HFFc6 (cell line): ENCODE data around the gene DNA2. TPM values are rescaled to one million over a fixed set of nuclear protein-coding genes. Genes with fewer than 3 reads are reported as not detected.

Experiments
- DNase-seq: peaks from one replicate; pipeline ENCODE4 v3.0.0-alpha.2; 2018
- H3K27ac Mint-ChIP-seq: 2 replicates; pipeline ENCODE4 v1.8.0; 2020; ENCODE audit warnings: mild to moderate bottlenecking, mixed read lengths
- H3K27me3 Mint-ChIP-seq: 2 replicates; pipeline ENCODE4 v1.8.0; 2021; ENCODE audit warnings: mild to moderate bottlenecking, moderate library complexity, mixed read lengths; ENCODE audit not compliant: insufficient read depth
- H3K36me3 Mint-ChIP-seq: 2 replicates; pipeline ENCODE4 v1.8.0; 2021; ENCODE audit warnings: low read depth, mixed read lengths
- H3K4me1 Mint-ChIP-seq: 2 replicates; pipeline ENCODE4 v1.8.0; 2020; ENCODE audit warnings: low read depth, mixed read lengths
- H3K4me3 Mint-ChIP-seq: 2 replicates; pipeline ENCODE4 v1.8.0; 2020; ENCODE audit warnings: mild to moderate bottlenecking, moderate library complexity, mixed read lengths
- H3K9me3 Mint-ChIP-seq: 2 replicates; pipeline ENCODE4 v1.8.0; 2020; ENCODE audit warnings: mild to moderate bottlenecking, mixed read lengths
- total RNA-seq, 6 experiments: library from RNA; stranded (reverse); fragmentation: NEBNext Ultra II Directional; extraction: Animal tissue kit (Norgen Biotek cat#: 25700); gene quantifications; 2 replicates in 1 of 6; 3 replicates in 5 of 6; pipeline ENCODE4 v1.2.3, GENCODE V29; 2021
- TF ChIP-seq, protein P1 (sequence below): fragments of 200-600 bp; sonication (generic); IDR thresholded peaks from 2 replicates; pipeline ENCODE4 v1.5.0; 2021; ENCODE audit warnings: antibody characterized with exemption, mild to moderate bottlenecking

The DNA2 gene
- total RNA-seq, 6 experiments from 2014 or later, result 6.2 to 8.8 (median 7.2) TPM

DNA sequence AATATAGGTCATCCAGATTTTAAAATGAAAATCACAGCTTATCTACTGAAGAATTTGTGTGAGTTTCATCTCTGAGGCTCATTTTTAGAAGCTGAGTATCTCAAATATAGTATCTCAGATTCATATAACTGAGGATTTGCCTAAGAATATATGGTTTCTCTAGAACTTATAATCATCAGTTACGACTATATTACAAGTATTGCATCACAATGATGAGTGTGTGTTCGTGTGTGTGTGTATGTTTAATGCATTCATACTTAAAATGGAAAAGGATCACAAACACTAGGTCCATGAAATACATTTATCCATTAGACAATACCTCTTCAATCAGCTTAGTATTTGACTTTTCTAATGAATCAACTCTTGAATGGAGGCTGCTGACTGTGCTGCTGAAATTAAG, 86.0 kb downstream of the DNA2 start:
- no peak overlapping the region for H3K27ac Mint-ChIP-seq

DNA sequence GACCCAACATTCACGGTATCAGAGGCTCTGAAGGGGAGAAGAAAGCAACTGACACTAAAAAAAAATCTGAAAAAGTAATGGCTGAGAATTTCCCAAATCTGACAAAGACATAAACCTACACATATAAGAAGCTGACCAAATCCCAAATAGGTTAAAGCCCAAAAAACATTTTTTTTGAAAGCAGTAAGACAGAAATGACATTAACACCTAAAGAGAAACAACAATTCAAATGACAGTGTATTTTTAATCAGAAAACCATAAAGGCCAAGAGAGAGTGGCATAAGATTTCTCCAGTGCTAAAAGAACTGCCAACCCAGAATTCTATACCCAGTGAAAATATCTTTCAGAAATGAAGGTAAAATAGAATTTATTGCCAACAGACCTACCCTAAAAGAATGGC, 100.2 kb downstream of the DNA2 start:
- H3K36me3 Mint-ChIP-seq, result peaks cover 46% of the 10 kb centered on the region
- peaks cover 5% of the 10 kb centered on the region for H3K4me1 Mint-ChIP-seq
- H3K9me3 Mint-ChIP-seq, result peaks cover 9% of the 10 kb centered on the region
- peaks cover 1% of the 10 kb centered on the region; the same call in 1 of the 2 replicates for H3K27me3 Mint-ChIP-seq
- no peak for DNase-seq
- no peak overlapping the region for H3K27ac Mint-ChIP-seq
- TF ChIP-seq, protein P1, sequence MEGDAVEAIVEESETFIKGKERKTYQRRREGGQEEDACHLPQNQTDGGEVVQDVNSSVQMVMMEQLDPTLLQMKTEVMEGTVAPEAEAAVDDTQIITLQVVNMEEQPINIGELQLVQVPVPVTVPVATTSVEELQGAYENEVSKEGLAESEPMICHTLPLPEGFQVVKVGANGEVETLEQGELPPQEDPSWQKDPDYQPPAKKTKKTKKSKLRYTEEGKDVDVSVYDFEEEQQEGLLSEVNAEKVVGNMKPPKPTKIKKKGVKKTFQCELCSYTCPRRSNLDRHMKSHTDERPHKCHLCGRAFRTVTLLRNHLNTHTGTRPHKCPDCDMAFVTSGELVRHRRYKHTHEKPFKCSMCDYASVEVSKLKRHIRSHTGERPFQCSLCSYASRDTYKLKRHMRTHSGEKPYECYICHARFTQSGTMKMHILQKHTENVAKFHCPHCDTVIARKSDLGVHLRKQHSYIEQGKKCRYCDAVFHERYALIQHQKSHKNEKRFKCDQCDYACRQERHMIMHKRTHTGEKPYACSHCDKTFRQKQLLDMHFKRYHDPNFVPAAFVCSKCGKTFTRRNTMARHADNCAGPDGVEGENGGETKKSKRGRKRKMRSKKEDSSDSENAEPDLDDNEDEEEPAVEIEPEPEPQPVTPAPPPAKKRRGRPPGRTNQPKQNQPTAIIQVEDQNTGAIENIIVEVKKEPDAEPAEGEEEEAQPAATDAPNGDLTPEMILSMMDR, result no peak
- no peak overlapping the region for H3K4me3 Mint-ChIP-seq

More for the DNA sequence above, 86.0 kb downstream of the DNA2 start:
- no peaks in the 10 kb centered on the region for H3K9me3 Mint-ChIP-seq
- H3K36me3 Mint-ChIP-seq, result no peaks in the 10 kb centered on the region
- H3K4me3 Mint-ChIP-seq, result no peak overlapping the region
- no peaks in the 10 kb centered on the region for H3K4me1 Mint-ChIP-seq
- TF ChIP-seq, protein P1, result no peak
- H3K27me3 Mint-ChIP-seq, result no peaks in the 10 kb centered on the region
- no peak for DNase-seq

DNA sequence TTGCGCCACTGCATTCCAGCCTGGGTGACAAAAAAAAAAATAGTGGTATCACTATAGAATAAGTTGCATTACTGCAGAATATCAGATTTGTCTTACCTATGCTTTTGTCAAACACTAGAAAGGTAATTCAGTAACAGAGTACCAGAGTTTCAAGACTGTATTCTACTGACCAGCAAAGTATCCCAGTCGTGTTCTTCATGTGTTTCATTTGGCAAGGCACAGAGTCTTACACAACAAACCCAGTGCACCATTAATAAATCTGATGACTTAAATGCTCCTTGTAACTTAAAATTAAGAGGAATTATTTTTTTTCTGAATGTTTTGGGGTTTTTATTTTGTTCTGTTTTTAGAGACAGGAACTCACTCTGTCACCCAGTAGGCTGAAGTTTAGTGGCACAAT, 104.7 kb downstream of the DNA2 start:
- Mint-ChIP-seq H3K9me3 (peaks cover 4% of the 10 kb centered on the region; the same call in 1 of the 2 replicates), H3K27ac (no peak overlapping the region), H3K4me3 (no peak overlapping the region), H3K36me3 (peaks cover 27% of the 10 kb centered on the region), H3K27me3 (peaks cover 1% of the 10 kb centered on the region; the same call in 1 of the 2 replicates), H3K4me1 (no peaks in the 10 kb centered on the region)
- no peak for DNase-seq
- TF ChIP-seq, protein P1, result no peak

DNA sequence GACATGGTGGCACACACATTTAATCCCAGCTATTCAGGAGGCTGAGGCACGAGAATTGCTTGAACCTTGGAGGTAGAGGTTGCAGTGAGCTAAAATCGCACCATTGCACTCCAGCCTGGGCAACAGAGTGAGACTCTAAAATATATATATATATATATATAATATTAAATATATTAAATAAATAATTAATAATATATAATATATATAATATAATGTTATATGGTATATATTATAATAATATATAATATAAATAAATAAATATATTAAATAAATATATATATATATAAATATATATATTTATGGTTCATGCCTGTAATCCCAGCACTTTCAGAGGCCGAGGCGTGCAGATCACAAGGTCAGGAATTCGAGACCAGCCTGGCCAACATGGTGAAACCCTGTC, 105.2 kb downstream of the DNA2 start:
- Mint-ChIP-seq H3K4me3 (no peak overlapping the region), H3K9me3 (peaks cover 4% of the 10 kb centered on the region; the same call in 1 of the 2 replicates), H3K36me3 (peaks cover 22% of the 10 kb centered on the region), H3K27ac (no peak overlapping the region), H3K4me1 (no peaks in the 10 kb centered on the region), H3K27me3 (peaks cover 1% of the 10 kb centered on the region; the same call in 1 of the 2 replicates)
- no peak for DNase-seq
- TF ChIP-seq, protein P1, result no peak

DNA sequence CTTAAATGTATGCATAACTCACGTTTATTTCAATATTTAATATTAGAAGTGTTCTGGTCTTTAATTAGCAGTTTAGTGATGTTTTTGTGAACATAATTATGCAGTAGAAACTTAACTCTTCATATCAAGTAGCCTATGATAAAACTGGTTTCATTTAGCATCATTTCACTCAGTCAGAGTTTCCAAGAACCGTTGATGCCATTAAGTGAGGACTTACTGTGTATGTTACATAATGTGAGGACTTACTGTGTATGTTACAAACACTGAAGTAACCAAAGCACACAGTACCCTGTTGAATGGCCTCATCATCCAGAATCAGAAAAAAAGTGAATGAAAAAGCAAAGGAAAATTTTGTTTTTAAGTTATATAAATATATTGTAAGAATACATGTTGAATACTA, 106.2 kb downstream of the DNA2 start:
- Mint-ChIP-seq H3K27ac (no peak overlapping the region), H3K27me3 (peaks cover 1% of the 10 kb centered on the region; the same call in 1 of the 2 replicates), H3K4me1 (no peaks in the 10 kb centered on the region), H3K9me3 (peaks cover 3% of the 10 kb centered on the region; the same call in 1 of the 2 replicates), H3K36me3 (peaks cover 16% of the 10 kb centered on the region), H3K4me3 (no peak overlapping the region)
- DNase-seq, result no peak
- TF ChIP-seq, protein P1, result no peak
